SK-N-SH treated with all-trans-retinoic acid at 6 μM for 48 hours (cell line): ENCODE results near the gene PLXNC1.
A peak's percentile ranks its signal among the peaks of the same experiment; 100 is the strongest.

Experiments used
- ATAC-seq: fragments of 200-7000 bp; cut with Tn5 transposase; 3 replicates; pipeline ENCODE4 v1.9.1; 2020; ENCODE audit warnings: mild to moderate bottlenecking, moderate library complexity
- ARNTL ChIP-seq: fragments of 450-650 bp; formaldehyde crosslinking; IDR thresholded peaks from 2 replicates; pipeline ENCODE4 v1.5.0; 2020; ENCODE audit warnings: low read depth, mild to moderate bottlenecking, moderate library complexity, borderline replicate concordance
- BACH2 ChIP-seq: fragments of 250-450 bp; sonication (Bioruptor Pico); IDR thresholded peaks from 2 replicates; pipeline ENCODE4 v1.9.0; 2021; ENCODE audit warnings: mild to moderate bottlenecking, borderline replicate concordance
- CSDC2 ChIP-seq: fragments of 250-450 bp; sonication (Bioruptor Pico); IDR thresholded peaks from 2 replicates; pipeline ENCODE4 v1.5.0; 2020; ENCODE audit warnings: mild to moderate bottlenecking, moderate library complexity
- ESRRG ChIP-seq: fragments of 250-450 bp; sonication (Bioruptor Pico); IDR thresholded peaks from 2 replicates; pipeline ENCODE4 v1.6.1; 2021; ENCODE audit warnings: mild to moderate bottlenecking
- GLIS3 ChIP-seq: fragments of 250-450 bp; sonication (Bioruptor Pico); IDR thresholded peaks from 2 replicates; pipeline ENCODE4 v1.5.0; 2020; ENCODE audit warnings: mild to moderate bottlenecking, moderate library complexity
- ISL1 ChIP-seq: fragments of 250-450 bp; sonication (Bioruptor Pico); IDR thresholded peaks from 2 replicates; pipeline ENCODE4 v2.1.2; 2022; ENCODE audit warnings: mild to moderate bottlenecking, moderate library complexity
- OSR1 ChIP-seq: fragments of 250-450 bp; sonication (Bioruptor Pico); IDR thresholded peaks from 2 replicates; pipeline ENCODE4 v1.8.0; 2022; ENCODE audit warnings: moderate library complexity, mild to moderate bottlenecking, inconsistent platforms
- POU6F1 ChIP-seq: fragments of 250-450 bp; sonication (Bioruptor Pico); IDR thresholded peaks from 2 replicates; pipeline ENCODE4 v1.8.0; 2021; ENCODE audit warnings: low read depth, mild to moderate bottlenecking, moderate library complexity, borderline replicate concordance
- PPARA ChIP-seq: fragments of 250-450 bp; sonication (Bioruptor Pico); IDR thresholded peaks from 2 replicates; pipeline ENCODE4 v1.5.0; 2020; ENCODE audit warnings: mild to moderate bottlenecking, borderline replicate concordance
- RARB ChIP-seq: fragments of 250-450 bp; sonication (Bioruptor Pico); IDR thresholded peaks from 2 replicates; pipeline ENCODE4 v1.8.0; 2021; ENCODE audit warnings: mild to moderate bottlenecking, moderate library complexity
- SNAI2 ChIP-seq: fragments of 250-450 bp; sonication (Bioruptor Pico); IDR thresholded peaks from 2 replicates; pipeline ENCODE4 v1.5.0; 2020; ENCODE audit warnings: mild to moderate bottlenecking, moderate library complexity
- TCF4 ChIP-seq: fragments of 250-450 bp; sonication (Bioruptor Pico); IDR thresholded peaks from 2 replicates; pipeline ENCODE4 v1.8.0; 2021; ENCODE audit warnings: mild to moderate bottlenecking, moderate library complexity, borderline replicate concordance
- TOX ChIP-seq: fragments of 250-450 bp; sonication (Bioruptor Pico); IDR thresholded peaks from 2 replicates; pipeline ENCODE4 v1.8.0; 2021; ENCODE audit warnings: mild to moderate bottlenecking, moderate library complexity, borderline replicate concordance
- ZC3H10 ChIP-seq: fragments of 250-450 bp; sonication (Bioruptor Pico); IDR thresholded peaks from 2 replicates; pipeline ENCODE4 v1.5.1; 2021; ENCODE audit warnings: mild to moderate bottlenecking, moderate library complexity
- ZFP3 ChIP-seq: fragments of 250-450 bp; sonication (Bioruptor Pico); IDR thresholded peaks from 2 replicates; pipeline ENCODE4 v1.5.0; 2020; ENCODE audit warnings: mild to moderate bottlenecking, moderate library complexity
- ZFP30 ChIP-seq: fragments of 450-650 bp; formaldehyde crosslinking; IDR thresholded peaks from 2 replicates; pipeline ENCODE4 v1.5.0; 2022; ENCODE audit warnings: mild to moderate bottlenecking, moderate library complexity
- ZNF565 ChIP-seq: fragments of 450-650 bp; formaldehyde crosslinking; conservative IDR thresholded peaks from 2 replicates; pipeline ENCODE4 v1.5.0; 2020; ENCODE audit warnings: low read depth, mild to moderate bottlenecking, moderate library complexity
- ZNF70 ChIP-seq: fragments of 450-650 bp; formaldehyde crosslinking; IDR thresholded peaks from 2 replicates; pipeline ENCODE4 v1.5.0; 2020; ENCODE audit warnings: mild to moderate bottlenecking, moderate library complexity
- ZNF8 ChIP-seq: fragments of 450-650 bp; formaldehyde crosslinking; IDR thresholded peaks from 2 replicates; pipeline ENCODE4 v1.5.0; 2020; ENCODE audit warnings: mild to moderate bottlenecking, moderate library complexity
- TF ChIP-seq, protein P1 (sequence below): fragments of 250-450 bp; sonication (Bioruptor Pico); IDR thresholded peaks from 2 replicates; pipeline ENCODE4 v1.5.1; 2020; ENCODE audit warnings: low read depth, mild to moderate bottlenecking, moderate library complexity
- TF ChIP-seq, protein P2 (sequence below): fragments of 250-450 bp; sonication (Bioruptor Pico); IDR thresholded peaks from 2 replicates; pipeline ENCODE4 v1.8.0; 2020; ENCODE audit warnings: mild to moderate bottlenecking, moderate library complexity, borderline replicate concordance

The PLXNC1 gene

GRCh38 chr12:94147991-94148738 lies at the start of gene PLXNC1:
PLXNC1 (plus strand) TSS chr12:94148577; CDS start chr12:94148972, 395 bp downstream.
- no peak for TF ChIP-seq ZNF70 (CRISPR knock-in tag)
- TF ChIP-seq BACH2 = no peak
- no peak for TF ChIP-seq ESRRG (CRISPR knock-in tag)
- TF ChIP-seq SNAI2 (CRISPR knock-in tag) = no peak
- no peak for TF ChIP-seq ZFP3 (CRISPR knock-in tag)
- no peak for TF ChIP-seq RARB
- no peak for TF ChIP-seq ZNF565 (CRISPR knock-in tag)

DNA sequence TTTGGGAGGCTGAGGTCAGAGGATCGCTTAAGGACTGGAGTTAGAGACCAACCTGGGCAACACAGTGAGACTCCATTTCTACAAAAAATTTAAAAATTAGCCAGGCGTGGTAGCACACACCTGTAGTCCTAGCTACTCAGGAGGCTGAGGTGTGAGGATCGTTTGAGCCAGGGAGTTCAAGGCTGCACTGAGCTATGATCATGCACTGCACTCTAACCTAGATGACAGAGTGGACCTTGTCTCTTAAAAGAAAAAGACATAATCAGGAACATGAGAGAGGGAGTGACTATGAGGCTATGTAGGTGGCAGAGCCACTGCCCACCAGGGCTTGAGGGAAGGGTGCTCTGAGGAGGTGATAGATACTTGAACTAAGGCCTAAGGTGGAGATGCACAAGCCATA lies 49.2 kb upstream of the PLXNC1 start:
- TF ChIP-seq ZFP3 (CRISPR knock-in tag) (no peak), POU6F1 (CRISPR knock-in tag) (no peak), RARB (no peak), ISL1 (CRISPR knock-in tag) (no peak), OSR1 (CRISPR knock-in tag) (no peak), TOX (no peak), TCF4 (CRISPR knock-in tag) (no peak), ESRRG (CRISPR knock-in tag) (no peak), ARNTL (CRISPR knock-in tag) (no peak), ZNF70 (CRISPR knock-in tag) (no peak), SNAI2 (CRISPR knock-in tag) (no peak), ZNF8 (no peak), BACH2 (no peak), CSDC2 (CRISPR knock-in tag) (no peak), ZNF565 (CRISPR knock-in tag) (no peak), GLIS3 (CRISPR knock-in tag) (no peak)
- TF ChIP-seq, protein P1, sequence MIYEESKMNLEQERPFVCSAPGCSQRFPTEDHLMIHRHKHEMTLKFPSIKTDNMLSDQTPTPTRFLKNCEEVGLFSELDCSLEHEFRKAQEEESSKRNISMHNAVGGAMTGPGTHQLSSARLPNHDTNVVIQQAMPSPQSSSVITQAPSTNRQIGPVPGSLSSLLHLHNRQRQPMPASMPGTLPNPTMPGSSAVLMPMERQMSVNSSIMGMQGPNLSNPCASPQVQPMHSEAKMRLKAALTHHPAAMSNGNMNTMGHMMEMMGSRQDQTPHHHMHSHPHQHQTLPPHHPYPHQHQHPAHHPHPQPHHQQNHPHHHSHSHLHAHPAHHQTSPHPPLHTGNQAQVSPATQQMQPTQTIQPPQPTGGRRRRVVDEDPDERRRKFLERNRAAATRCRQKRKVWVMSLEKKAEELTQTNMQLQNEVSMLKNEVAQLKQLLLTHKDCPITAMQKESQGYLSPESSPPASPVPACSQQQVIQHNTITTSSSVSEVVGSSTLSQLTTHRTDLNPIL (CRISPR knock-in tag) = no peak
- TF ChIP-seq, protein P2, sequence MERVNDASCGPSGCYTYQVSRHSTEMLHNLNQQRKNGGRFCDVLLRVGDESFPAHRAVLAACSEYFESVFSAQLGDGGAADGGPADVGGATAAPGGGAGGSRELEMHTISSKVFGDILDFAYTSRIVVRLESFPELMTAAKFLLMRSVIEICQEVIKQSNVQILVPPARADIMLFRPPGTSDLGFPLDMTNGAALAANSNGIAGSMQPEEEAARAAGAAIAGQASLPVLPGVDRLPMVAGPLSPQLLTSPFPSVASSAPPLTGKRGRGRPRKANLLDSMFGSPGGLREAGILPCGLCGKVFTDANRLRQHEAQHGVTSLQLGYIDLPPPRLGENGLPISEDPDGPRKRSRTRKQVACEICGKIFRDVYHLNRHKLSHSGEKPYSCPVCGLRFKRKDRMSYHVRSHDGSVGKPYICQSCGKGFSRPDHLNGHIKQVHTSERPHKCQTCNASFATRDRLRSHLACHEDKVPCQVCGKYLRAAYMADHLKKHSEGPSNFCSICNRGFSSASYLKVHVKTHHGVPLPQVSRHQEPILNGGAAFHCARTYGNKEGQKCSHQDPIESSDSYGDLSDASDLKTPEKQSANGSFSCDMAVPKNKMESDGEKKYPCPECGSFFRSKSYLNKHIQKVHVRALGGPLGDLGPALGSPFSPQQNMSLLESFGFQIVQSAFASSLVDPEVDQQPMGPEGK (CRISPR knock-in tag) = no peak
- no peak for ATAC-seq

More at GRCh38 chr12:94147991-94148738, at the start of gene PLXNC1:
- peak; percentile 37 for ATAC-seq

- no peak for TF ChIP-seq ZC3H10 (CRISPR knock-in tag)
- TF ChIP-seq ISL1 (CRISPR knock-in tag) = 0 out of 2 replicates have a peak, but pooled peaks have one; percentile 21
- ATAC-seq = peak; percentile 31
These were observed 48.7 kb upstream of the PLXNC1 start for GRCh38 chr12:94099632-94100031.

DNA sequence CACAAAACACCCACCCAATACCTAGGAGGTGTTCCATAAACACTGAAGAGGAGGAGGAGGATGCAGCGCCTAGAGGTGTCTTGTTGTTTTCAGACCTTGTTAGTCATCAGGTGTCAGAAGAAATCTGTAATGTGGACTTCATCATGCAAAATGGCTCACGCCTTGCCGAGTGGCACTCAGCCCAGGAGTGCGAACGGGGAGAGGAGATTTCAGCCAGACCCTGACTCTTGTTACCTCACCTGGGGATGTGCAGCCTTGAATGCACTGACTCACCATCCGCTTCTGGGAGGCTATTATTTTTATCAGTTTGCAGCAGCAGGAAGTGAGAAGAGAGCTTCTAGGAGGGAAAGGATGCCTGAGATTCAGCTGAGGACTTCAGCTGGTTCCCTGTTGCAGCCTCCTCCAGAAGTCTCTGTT lies 48.2 kb upstream of the PLXNC1 start:
- ATAC-seq = peak; percentile 4; the same call in 1 of the 3 replicates

More for the DNA sequence above, 48.2 kb upstream of the PLXNC1 start:
- no peak for TF ChIP-seq TOX
- no peak for TF ChIP-seq ISL1 (CRISPR knock-in tag)
- TF ChIP-seq PPARA (CRISPR knock-in tag) = no peak
- no peak for TF ChIP-seq ESRRG (CRISPR knock-in tag)
- TF ChIP-seq BACH2 = no peak
- TF ChIP-seq ZNF565 (CRISPR knock-in tag) = no peak
- no peak for TF ChIP-seq CSDC2 (CRISPR knock-in tag)
- TF ChIP-seq ZC3H10 (CRISPR knock-in tag) = no peak
- TF ChIP-seq TCF4 (CRISPR knock-in tag) = no peak
- no peak for TF ChIP-seq POU6F1 (CRISPR knock-in tag)
- no peak for TF ChIP-seq ZFP3 (CRISPR knock-in tag)
- no peak for TF ChIP-seq ZFP30
